HL-60 (cell line): ENCODE results near the gene TIMM50.

Source experiments
- GABPA ChIP-seq: IDR thresholded peaks from 2 replicates; pipeline ENCODE4 v1.6.1; 2012; ENCODE audit warnings: low read depth
- POLR2AphosphoS5 ChIP-seq: IDR thresholded peaks from 2 replicates; pipeline ENCODE4 v1.6.1; 2012; ENCODE audit warnings: low read depth
- SPI1 ChIP-seq: IDR thresholded peaks from 2 replicates; pipeline ENCODE4 v1.6.1; 2012; ENCODE audit warnings: low read depth, mild to moderate bottlenecking, borderline replicate concordance
- TF ChIP-seq, protein P1 (sequence below): IDR thresholded peaks from one replicate; pipeline ENCODE4 v1.5.1; 2011; ENCODE audit warnings: low read length, control low read depth, inconsistent platforms; ENCODE audit not compliant: insufficient read depth
- TF ChIP-seq, protein P2 (sequence below): IDR thresholded peaks from 2 replicates; pipeline ENCODE4 v1.6.1; 2012; ENCODE audit warnings: low read depth; ENCODE audit not compliant: insufficient replicate concordance

DNA sequence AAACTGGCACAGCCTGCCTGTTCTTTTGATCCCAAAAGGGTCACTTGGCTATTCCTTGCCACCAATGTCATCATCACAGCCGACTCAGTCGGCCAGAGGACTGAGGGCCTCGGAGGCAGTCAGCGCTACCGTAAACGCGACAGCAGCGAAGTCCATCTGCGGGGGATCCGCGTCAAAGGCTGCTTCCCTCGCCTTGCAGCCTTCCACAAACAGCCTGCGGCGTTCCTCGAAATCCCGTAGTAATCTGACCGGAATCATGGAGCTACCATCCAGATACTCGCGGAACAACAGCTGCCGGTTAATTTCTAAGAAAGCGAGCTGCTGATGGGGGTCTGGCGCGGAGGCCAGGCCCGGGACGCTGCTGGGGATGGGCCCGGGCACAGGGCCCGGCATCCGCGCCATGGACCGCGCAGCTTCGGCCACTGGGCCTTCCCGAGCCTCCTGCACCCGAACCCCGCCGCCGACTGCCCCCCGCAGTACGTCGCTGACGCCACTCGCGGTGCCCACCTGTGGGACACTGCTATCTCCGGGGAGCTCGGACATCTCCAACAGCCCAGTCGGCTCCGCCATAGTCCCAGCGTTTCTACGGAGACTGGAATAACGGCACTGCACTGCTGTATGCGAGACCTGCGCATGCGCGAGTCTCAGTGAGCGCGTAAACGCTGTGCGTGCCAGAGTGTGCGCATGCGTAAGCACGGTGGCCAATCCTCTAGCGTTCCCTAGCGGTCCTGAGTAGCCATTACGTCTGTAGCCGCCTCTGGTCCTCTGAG, 51.8 kb downstream of the TIMM50 start, which contains the start of gene EID2B:
- TF ChIP-seq, protein P1, sequence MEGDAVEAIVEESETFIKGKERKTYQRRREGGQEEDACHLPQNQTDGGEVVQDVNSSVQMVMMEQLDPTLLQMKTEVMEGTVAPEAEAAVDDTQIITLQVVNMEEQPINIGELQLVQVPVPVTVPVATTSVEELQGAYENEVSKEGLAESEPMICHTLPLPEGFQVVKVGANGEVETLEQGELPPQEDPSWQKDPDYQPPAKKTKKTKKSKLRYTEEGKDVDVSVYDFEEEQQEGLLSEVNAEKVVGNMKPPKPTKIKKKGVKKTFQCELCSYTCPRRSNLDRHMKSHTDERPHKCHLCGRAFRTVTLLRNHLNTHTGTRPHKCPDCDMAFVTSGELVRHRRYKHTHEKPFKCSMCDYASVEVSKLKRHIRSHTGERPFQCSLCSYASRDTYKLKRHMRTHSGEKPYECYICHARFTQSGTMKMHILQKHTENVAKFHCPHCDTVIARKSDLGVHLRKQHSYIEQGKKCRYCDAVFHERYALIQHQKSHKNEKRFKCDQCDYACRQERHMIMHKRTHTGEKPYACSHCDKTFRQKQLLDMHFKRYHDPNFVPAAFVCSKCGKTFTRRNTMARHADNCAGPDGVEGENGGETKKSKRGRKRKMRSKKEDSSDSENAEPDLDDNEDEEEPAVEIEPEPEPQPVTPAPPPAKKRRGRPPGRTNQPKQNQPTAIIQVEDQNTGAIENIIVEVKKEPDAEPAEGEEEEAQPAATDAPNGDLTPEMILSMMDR: peak; percentile 99
- TF ChIP-seq, protein P2, sequence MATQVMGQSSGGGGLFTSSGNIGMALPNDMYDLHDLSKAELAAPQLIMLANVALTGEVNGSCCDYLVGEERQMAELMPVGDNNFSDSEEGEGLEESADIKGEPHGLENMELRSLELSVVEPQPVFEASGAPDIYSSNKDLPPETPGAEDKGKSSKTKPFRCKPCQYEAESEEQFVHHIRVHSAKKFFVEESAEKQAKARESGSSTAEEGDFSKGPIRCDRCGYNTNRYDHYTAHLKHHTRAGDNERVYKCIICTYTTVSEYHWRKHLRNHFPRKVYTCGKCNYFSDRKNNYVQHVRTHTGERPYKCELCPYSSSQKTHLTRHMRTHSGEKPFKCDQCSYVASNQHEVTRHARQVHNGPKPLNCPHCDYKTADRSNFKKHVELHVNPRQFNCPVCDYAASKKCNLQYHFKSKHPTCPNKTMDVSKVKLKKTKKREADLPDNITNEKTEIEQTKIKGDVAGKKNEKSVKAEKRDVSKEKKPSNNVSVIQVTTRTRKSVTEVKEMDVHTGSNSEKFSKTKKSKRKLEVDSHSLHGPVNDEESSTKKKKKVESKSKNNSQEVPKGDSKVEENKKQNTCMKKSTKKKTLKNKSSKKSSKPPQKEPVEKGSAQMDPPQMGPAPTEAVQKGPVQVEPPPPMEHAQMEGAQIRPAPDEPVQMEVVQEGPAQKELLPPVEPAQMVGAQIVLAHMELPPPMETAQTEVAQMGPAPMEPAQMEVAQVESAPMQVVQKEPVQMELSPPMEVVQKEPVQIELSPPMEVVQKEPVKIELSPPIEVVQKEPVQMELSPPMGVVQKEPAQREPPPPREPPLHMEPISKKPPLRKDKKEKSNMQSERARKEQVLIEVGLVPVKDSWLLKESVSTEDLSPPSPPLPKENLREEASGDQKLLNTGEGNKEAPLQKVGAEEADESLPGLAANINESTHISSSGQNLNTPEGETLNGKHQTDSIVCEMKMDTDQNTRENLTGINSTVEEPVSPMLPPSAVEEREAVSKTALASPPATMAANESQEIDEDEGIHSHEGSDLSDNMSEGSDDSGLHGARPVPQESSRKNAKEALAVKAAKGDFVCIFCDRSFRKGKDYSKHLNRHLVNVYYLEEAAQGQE: no peak
- TF ChIP-seq POLR2AphosphoS5: no peak; the same call in 1 of the 2 replicates
- no peak for TF ChIP-seq GABPA
- no peak for TF ChIP-seq SPI1
